NCI-H2029 treated with DMSO at 0.1 percent for 48 hours (cell line): ENCODE measurements around the gene CD40.
"Not testable (repeated sequence)": the region's sequence is repeated elsewhere in the genome, so short reads cannot be mapped to it uniquely, and the experiment has no call there.

ENCODE experiments used
- DNase-seq: peaks from one replicate; lab custom pipeline; 2025; lab: John Stamatoyannopoulos, UW

CD40 gene

GRCh38 chr20:46093531-46093930, 24.6 kb upstream of the CD40 start:
- DNase-seq, result no peak

GRCh38 chr20:46099491-46100287, 18.4 kb upstream of the CD40 start:
- DNase-seq, result no peak

- DNase-seq, result not testable (repeated sequence)
Observed at GRCh38 chr20:46100444-46100843, 17.7 kb upstream of the CD40 start.

- no peak for DNase-seq
Observed at GRCh38 chr20:46100988-46101387, 17.1 kb upstream of the CD40 start.

GRCh38 chr20:46101957-46102356, 16.2 kb upstream of the CD40 start:
- DNase-seq, result no peak

GRCh38 chr20:46102940-46103339, 15.2 kb upstream of the CD40 start:
- no peak for DNase-seq

DNA sequence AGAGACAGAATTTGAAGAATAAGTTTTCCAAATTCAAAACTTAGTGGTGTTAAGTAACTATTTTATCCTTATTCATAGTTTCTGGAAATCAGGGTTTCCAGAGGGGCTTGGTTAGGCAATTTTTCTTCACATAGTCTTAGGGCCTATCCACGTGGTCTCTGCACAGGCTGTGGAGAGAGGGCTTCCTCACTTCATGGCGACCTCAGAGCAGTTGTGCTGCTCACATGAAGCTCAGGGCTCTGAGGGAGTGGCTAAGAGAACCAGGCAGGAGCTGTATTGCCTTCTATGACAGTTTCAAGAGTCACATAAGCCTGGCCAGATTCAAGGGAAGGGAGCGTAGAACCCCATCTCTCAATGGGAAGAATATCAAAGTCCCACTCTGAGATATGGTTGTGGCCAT, 13.9 kb upstream of the CD40 start:
- DNase-seq, result no peak

- DNase-seq, result no peak
Observed at GRCh38 chr20:46107061-46107460, 11.1 kb upstream of the CD40 start.

DNA sequence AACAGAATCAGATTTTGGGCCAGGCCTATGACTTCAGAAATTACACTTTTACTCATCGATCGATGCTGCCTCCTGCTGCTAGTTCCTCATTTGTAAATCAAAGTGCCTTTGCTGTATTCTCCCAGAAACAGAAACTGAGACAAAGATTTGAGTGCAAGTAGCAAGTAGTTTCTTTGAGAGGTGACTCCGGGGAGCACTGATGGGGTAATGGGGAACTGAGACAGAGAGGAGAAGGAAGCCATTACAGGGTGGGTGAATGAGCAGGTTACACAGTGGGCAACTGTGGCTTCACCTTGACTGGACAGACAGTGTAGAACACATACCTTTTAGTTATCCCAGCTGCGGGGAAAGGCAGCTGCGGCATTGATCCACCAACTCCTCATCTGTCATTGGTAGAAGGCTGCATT, 9.7 kb upstream of the CD40 start:
- no peak for DNase-seq

DNA sequence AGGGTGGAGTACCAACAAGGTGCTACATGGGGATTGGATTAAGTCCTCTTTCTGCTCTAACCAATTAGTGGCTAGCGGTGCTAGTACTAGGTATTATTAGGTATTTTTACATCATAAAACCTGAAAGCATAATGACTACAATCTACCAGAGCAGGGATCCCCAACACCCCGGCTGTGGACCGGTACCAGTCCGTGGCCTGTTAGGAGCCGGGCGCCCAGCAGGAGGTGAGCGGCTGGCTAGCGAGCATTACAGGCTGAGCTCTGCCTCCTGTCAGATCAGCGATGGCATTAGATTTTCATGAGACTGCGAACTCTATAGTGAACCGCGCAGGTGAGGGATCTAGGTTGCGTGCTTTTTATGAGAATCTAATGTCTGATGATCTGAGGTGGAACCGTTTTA, 9.1 kb upstream of the CD40 start:
- no peak for DNase-seq

DNA sequence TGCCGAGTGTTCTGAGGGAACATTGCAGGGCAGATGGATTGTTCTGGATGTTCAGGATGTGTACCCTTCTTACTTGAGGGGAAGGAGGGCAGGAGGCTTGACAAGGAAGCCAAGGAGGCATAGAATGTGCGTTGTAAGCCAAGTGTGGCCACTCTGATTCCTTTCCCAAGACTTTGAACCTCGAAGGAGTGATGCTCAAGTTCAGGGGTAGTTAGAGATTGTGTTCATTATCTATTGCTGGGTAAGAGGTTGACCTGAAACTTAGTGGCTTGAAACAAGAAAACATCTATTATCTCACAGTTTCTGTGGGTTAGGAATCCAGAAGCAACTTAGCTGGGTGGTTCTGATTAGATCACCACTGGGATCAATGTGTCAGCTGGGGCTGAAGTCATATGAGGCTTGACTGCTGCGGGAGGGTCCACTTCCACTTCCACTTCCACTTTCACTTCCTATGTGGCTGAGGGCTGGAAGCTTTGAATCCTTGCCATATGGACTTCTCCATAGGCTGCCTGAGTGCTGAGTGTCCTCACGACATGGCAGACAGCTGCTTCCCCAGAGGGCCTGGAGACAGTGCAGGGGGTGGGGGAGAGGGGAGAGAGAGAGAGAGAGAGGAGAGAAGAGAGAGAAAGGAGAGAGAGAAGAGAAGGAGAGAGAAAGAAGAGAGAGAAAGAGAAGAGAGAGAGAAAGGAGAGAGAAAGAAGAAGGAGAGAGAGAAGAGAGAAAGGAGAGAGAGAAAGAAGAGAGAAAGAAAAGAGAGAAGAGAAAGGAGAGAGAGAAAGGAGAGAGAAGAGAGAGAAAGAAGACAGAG, 6.9 kb upstream of the CD40 start:
- DNase-seq, result no peak

DNA sequence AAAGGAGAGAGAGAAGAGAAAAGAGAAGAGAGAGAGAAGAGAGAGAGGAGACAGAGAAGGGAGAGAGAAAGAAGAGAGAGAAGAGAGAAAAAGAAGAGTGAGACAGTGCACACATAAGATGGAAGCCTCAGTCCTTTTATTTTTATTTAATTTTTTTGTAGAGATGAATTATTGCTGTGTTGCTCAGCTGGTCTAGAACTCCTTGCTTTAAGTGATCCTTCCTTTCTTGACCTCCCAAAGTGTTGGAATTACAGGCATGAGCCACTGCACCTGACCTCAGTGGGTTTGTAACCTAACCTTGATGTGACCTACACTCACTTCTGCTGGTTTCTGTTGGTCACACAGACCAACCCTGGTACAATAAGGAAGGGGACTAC, 6.3 kb upstream of the CD40 start:
- DNase-seq, result no peak

GRCh38 chr20:46112430-46113112, 5.5 kb upstream of the CD40 start:
- no peak for DNase-seq

DNA sequence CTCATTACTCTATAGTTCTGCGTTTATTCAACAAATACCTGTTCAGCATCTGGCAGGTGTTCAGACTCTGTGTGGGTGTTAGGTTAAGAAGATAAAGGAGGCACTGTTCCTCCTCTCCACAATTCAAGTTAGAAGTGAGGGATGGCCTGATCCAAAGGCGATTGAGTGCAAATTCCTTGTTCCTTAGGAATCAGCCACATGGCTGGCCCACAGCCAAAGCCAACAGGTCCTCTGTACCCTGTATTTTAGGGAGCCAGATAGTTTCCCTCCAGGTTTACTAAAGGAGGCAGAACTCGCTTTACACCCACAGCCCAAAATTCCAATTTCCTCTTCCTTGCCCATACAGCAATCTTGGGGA, 5.0 kb upstream of the CD40 start:
- DNase-seq, result no peak

DNA sequence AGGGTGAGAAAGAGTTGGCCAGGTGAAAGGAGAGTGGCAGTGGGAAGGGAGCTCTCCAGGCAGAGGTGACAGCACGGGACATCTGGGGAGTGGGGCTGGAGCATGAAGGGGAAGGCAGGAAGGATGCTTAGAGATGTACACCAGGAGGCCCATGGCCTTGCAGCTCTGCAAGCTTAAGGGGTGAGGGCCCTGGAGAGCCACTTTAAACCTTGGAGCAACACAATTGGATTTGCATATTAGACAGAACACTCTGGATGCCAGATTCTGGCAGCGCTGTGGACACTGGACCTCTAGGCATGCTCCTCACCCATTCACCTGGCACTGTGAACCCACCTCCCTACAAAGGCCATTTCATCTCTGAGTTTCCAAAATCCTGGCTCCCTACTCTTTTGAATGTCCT, 3.7 kb upstream of the CD40 start:
- DNase-seq, result no peak

DNA sequence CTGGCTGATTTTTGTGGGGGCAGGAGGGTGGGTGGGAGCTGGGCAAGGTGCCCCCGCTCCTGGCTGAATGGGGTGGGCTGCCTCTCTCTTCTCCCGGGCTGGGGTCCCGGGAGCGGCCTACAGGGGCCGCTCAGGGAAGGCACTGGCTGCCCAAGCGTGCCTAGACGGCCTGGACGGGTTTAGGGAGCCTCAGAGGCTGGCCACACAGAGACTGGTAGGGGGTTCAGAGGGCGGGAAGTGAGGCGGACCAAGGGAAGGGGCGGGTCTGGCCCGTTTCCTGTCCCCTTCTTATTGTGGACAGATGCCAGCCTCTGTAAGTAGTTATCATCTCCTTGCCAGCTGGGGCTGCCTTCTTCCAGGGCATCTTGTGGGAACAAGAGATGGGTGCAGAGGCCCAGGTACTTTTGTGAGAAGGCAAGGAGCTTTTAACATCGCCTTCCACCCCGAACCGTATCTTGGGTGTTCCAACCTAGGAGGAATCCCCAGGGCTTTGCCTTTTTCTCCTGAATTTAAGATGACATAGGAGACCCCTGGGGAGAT, 437 bp downstream of the CD40 start:
- DNase-seq, result no peak

DNA sequence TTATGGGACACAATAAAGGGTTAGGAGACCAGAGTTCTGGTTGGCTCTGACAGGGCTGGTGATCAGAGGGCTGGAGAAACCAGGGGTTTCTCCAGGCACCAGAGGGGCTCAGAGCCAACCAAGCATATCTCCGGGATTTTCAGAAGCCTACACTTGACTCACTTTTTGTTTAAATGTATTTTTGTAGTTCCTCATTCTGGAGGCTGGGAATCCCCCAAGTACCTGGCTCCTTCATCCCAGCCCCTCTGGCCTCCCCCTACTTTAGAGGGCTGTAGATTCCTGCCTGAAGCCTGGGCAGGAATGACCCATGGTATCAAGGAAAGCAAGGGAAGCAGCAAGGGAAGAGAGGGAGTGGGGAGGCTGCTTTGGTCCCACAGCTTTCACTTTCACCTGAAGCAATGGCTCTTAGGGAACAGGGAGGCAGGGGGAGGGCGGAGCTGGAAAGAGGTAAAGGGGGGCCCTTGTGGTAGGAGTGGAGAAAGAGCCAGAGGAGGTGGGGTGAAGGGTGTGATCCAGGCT, 973 bp downstream of the CD40 start:
- no peak for DNase-seq

DNA sequence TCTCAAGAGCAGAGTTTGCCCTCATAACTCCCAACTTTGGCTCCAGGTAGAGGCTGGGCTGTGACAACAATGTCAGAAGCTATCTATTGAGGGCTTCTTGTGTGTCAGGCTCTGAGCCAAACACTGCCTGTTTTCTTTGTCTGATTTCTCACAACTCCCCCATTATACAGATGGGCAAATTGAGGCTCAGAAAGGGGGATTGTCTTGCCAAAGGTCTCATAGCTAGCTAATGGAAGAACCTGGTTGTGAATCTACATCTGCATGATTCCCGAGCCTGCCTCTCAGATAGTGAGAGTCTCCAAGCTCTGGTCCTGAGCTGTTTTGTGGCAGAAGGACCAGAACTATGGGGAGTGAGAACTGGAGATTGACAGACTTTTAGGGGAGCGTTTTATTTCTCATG, 1.4 kb downstream of the CD40 start:
- DNase-seq, result no peak

DNA sequence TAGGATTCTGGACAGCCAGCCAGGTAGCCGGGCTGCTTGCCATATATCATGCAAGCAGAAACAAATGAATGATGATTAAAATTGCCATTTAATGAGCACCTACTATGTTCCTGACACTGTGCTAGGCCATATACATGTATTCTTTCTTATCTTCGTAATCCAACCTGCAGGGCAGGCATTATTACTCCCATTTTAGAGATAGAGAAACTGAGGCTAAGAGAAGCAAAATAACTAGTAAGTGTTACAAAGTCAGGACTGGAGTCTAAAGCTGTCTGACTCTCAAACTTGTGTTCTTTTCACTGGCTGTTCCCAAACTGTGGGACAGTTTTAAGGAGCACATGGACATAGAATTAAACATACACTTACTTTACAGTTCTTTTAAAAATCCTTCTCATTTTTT, 2.0 kb downstream of the CD40 start:
- DNase-seq, result no peak

GRCh38 chr20:46121184-46121930, 3.2 kb downstream of the CD40 start:
- no peak for DNase-seq

- no peak for DNase-seq
Observed at GRCh38 chr20:46122071-46122470, 4.0 kb downstream of the CD40 start.
